ENCODE data around the gene CD99.

DNA sequence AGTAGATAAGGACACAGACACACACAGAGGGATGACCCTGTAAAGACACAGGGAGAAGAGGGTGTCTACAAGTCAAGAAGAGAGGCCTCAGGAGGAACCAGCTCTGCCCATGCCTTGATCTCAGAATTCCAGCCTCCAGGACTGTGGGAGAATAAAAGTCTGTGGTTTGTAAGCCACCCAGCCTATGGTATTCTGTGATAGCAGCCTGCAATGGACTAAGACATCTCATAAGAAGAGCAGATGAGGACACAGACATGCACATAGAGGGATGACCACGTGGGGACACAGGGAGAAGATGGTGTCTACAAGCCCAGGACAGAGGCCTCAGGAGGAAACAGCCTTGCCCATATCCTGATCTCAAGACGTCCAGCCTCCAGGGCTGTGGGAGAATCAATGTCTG is 70.2 kb downstream of the CD99 start:
- no peak for TF ChIP-seq POLR2A (IDR thresholded peaks at IDR 0.05)
- TF ChIP-seq, protein P1, sequence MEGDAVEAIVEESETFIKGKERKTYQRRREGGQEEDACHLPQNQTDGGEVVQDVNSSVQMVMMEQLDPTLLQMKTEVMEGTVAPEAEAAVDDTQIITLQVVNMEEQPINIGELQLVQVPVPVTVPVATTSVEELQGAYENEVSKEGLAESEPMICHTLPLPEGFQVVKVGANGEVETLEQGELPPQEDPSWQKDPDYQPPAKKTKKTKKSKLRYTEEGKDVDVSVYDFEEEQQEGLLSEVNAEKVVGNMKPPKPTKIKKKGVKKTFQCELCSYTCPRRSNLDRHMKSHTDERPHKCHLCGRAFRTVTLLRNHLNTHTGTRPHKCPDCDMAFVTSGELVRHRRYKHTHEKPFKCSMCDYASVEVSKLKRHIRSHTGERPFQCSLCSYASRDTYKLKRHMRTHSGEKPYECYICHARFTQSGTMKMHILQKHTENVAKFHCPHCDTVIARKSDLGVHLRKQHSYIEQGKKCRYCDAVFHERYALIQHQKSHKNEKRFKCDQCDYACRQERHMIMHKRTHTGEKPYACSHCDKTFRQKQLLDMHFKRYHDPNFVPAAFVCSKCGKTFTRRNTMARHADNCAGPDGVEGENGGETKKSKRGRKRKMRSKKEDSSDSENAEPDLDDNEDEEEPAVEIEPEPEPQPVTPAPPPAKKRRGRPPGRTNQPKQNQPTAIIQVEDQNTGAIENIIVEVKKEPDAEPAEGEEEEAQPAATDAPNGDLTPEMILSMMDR (IDR thresholded peaks at IDR 0.05), result no peak
- TF ChIP-seq EP300 (IDR thresholded peaks at IDR 0.05; ENCODE audit: low read depth), result no peak
